Measurements from ENCODE around the gene NID1. TPM values are rescaled to one million over a fixed set of nuclear protein-coding genes. Genes with fewer than 3 reads are reported as not detected.

NID1 gene
- total RNA-seq, 3 donors from 2014 or later, result 60.3 to 288 (median 154) TPM

GRCh38 chr1:235997049-235997448 lies 67.8 kb downstream of the NID1 start:
- intact Hi-C loops (cut with DNase I; ENCODE audit: low total_unique reads), result no loop called here
- Histone ChIP-seq H3K27ac (no peak overlapping the region), H3K4me1 (no peaks in the 10 kb centered on the region), H3K9me3 (no peaks in the 10 kb centered on the region), H3K4me3 (no peak overlapping the region), H3K27me3 (no peaks in the 10 kb centered on the region), H3K36me3 (no peaks in the 10 kb centered on the region)
- no peak for DNase-seq (ENCODE audit: low spot score in 2 of 2)
- TF ChIP-seq POLR2A (IDR thresholded peaks at IDR 0.05), result no peak
- TF ChIP-seq CTCF (IDR thresholded peaks at IDR 0.05), result no peak
- TF ChIP-seq POLR2AphosphoS5 (IDR thresholded peaks at IDR 0.05), result no peak

GRCh38 chr1:235996048-235996785 lies 68.7 kb downstream of the NID1 start:
- H3K4me1 ChIP-seq, result no peaks in the 10 kb centered on the region
- TF ChIP-seq CTCF (IDR thresholded peaks at IDR 0.05), result no peak
- no peak for TF ChIP-seq POLR2A (IDR thresholded peaks at IDR 0.05)
- no peak for TF ChIP-seq POLR2AphosphoS5 (IDR thresholded peaks at IDR 0.05)
- no peak for DNase-seq (ENCODE audit: low spot score in 2 of 2)
- no peak overlapping the region for H3K27ac ChIP-seq
- intact Hi-C loops (cut with DNase I; ENCODE audit: low total_unique reads), result no loop called here
- no peaks in the 10 kb centered on the region for H3K27me3 ChIP-seq
- no peaks in the 10 kb centered on the region for H3K36me3 ChIP-seq
- no peaks in the 10 kb centered on the region for H3K9me3 ChIP-seq
- no peak overlapping the region for H3K4me3 ChIP-seq

GRCh38 chr1:235995511-235995910 lies 69.4 kb downstream of the NID1 start:
- TF ChIP-seq CTCF (IDR thresholded peaks at IDR 0.05), result no peak
- no peak for TF ChIP-seq POLR2A (IDR thresholded peaks at IDR 0.05)
- TF ChIP-seq POLR2AphosphoS5 (IDR thresholded peaks at IDR 0.05), result no peak
- H3K4me3 ChIP-seq, result no peak overlapping the region
- no peaks in the 10 kb centered on the region for H3K4me1 ChIP-seq
- no peak overlapping the region for H3K27ac ChIP-seq
- intact Hi-C loops (cut with DNase I; ENCODE audit: low total_unique reads), result no loop called here
- no peaks in the 10 kb centered on the region for H3K9me3 ChIP-seq
- no peaks in the 10 kb centered on the region for H3K27me3 ChIP-seq
- DNase-seq (ENCODE audit: low spot score in 2 of 2), result no peak
- no peaks in the 10 kb centered on the region for H3K36me3 ChIP-seq

GRCh38 chr1:235993652-235994051 lies 71.2 kb downstream of the NID1 start:
- intact Hi-C loops (cut with DNase I; ENCODE audit: low total_unique reads), result no loop called here
- H3K9me3 ChIP-seq, result peaks cover 9 to 10% of the 10 kb centered on the region in 2 donors
- no peaks in the 10 kb centered on the region for H3K4me1 ChIP-seq
- peak overlapping the region in 1 of 2 donors; percentile 43 for H3K27ac ChIP-seq
- no peak overlapping the region for H3K4me3 ChIP-seq
- no peaks in the 10 kb centered on the region for H3K27me3 ChIP-seq
- TF ChIP-seq CTCF (IDR thresholded peaks at IDR 0.05) (no peak), POLR2A (IDR thresholded peaks at IDR 0.05) (no peak), POLR2AphosphoS5 (IDR thresholded peaks at IDR 0.05) (no peak)
- DNase-seq (ENCODE audit: low spot score in 2 of 2), result no peak
- H3K36me3 ChIP-seq, result no peaks in the 10 kb centered on the region

- Histone ChIP-seq H3K36me3 (no peaks in the 10 kb centered on the region), H3K4me3 (no peak overlapping the region), H3K27me3 (no peaks in the 10 kb centered on the region), H3K4me1 (no peaks in the 10 kb centered on the region), H3K9me3 (peaks cover 9 to 10% of the 10 kb centered on the region in 2 donors), H3K27ac (peak overlapping the region; percentile 10 to 43)
- no peak for DNase-seq (ENCODE audit: low spot score in 2 of 2)
- no peak for TF ChIP-seq POLR2A (IDR thresholded peaks at IDR 0.05)
- no peak for TF ChIP-seq CTCF (IDR thresholded peaks at IDR 0.05)
- no peak for TF ChIP-seq POLR2AphosphoS5 (IDR thresholded peaks at IDR 0.05)
- intact Hi-C loops (cut with DNase I; ENCODE audit: low total_unique reads), result no loop called here
Measured at GRCh38 chr1:235992868-235993267, 72.0 kb downstream of the NID1 start.
